Skin of body (tissue), 2 donors: Measurements from ENCODE around the gene KCNA5. TPM values are rescaled to one million over a fixed set of nuclear protein-coding genes. Genes with fewer than 3 reads are reported as not detected.
A peak's percentile ranks its signal among the peaks of the same experiment; 100 is the strongest.

Experiments
- DNase-seq: peaks from one replicate; lab custom pipeline; 2025; lab: John Stamatoyannopoulos, UW
- total RNA-seq: library from RNA; depleted of rRNA; stranded (reverse); fragments of >200 nt; gene quantifications from one replicate; pipeline ENCODE4 v1.2.3, GENCODE V29; 2014

KCNA5 gene
- total RNA-seq, 1 donor from 2014 or later, result 1.7 TPM

GRCh38 chr12:5027046-5027821, 16.4 kb upstream of the KCNA5 start:
- no peak for DNase-seq

- no peak for DNase-seq
Observed at GRCh38 chr12:5030066-5030465, 13.6 kb upstream of the KCNA5 start.

GRCh38 chr12:5031242-5031641, 12.4 kb upstream of the KCNA5 start:
- no peak for DNase-seq

GRCh38 chr12:5031958-5032357, 11.7 kb upstream of the KCNA5 start:
- no peak for DNase-seq

GRCh38 chr12:5032821-5033220, 10.9 kb upstream of the KCNA5 start:
- DNase-seq, result no peak

- DNase-seq, result no peak
Observed at GRCh38 chr12:5033883-5034282, 9.8 kb upstream of the KCNA5 start.

- no peak for DNase-seq
Observed at GRCh38 chr12:5034603-5035002, 9.1 kb upstream of the KCNA5 start.

GRCh38 chr12:5035618-5036017, 8.1 kb upstream of the KCNA5 start:
- DNase-seq, result no peak

- no peak for DNase-seq
Observed at GRCh38 chr12:5036031-5036430, 7.6 kb upstream of the KCNA5 start.

GRCh38 chr12:5037795-5038357, 5.8 kb upstream of the KCNA5 start:
- no peak for DNase-seq

- DNase-seq, result no peak
Observed at GRCh38 chr12:5038781-5039311, 4.8 kb upstream of the KCNA5 start.

- DNase-seq, result no peak
Observed at GRCh38 chr12:5039815-5040214, 3.9 kb upstream of the KCNA5 start.

GRCh38 chr12:5040368-5040767, 3.3 kb upstream of the KCNA5 start:
- DNase-seq, result no peak

GRCh38 chr12:5044420-5045295, 979 bp downstream of the KCNA5 start:
- no peak for DNase-seq

- no peak for DNase-seq
Observed at GRCh38 chr12:5047094-5047493, 3.4 kb downstream of the KCNA5 start.

GRCh38 chr12:5047729-5048128, 4.0 kb downstream of the KCNA5 start:
- no peak for DNase-seq

GRCh38 chr12:5050542-5050941, 6.9 kb downstream of the KCNA5 start:
- DNase-seq, result no peak

- DNase-seq, result peak; percentile 51
Observed at GRCh38 chr12:5051334-5051733, 7.7 kb downstream of the KCNA5 start.

- DNase-seq, result no peak
Observed at GRCh38 chr12:5051913-5052312, 8.2 kb downstream of the KCNA5 start.

GRCh38 chr12:5052348-5052747, 8.7 kb downstream of the KCNA5 start:
- no peak for DNase-seq

- DNase-seq, result peak; percentile 29
Observed at GRCh38 chr12:5059358-5059757, 15.7 kb downstream of the KCNA5 start.

GRCh38 chr12:5060958-5061357, 17.3 kb downstream of the KCNA5 start:
- no peak for DNase-seq
